ENCODE results near the gene MED19.

MED19 gene

GRCh38 chr11:57680552-57680874 lies 31.5 kb downstream of the MED19 start:
- H3K27me3 Mint-ChIP-seq = no peaks in the 10 kb centered on the region
- H3K27ac Mint-ChIP-seq = no peak overlapping the region
- no peak for ATAC-seq (ENCODE audit: low read depth)
- DNase-seq (ENCODE audit: low spot score in 2 of 2) = no peak
- H3K36me3 Mint-ChIP-seq = peaks cover 29% of the 10 kb centered on the region
- no peaks in the 10 kb centered on the region for H3K9me3 Mint-ChIP-seq
- H3K4me1 Mint-ChIP-seq = peaks cover 26% of the 10 kb centered on the region
- H3K4me3 Mint-ChIP-seq = no peak overlapping the region

GRCh38 chr11:57679396-57679795 lies 32.6 kb downstream of the MED19 start:
- peaks cover 28% of the 10 kb centered on the region for H3K4me1 Mint-ChIP-seq
- no peak overlapping the region for H3K4me3 Mint-ChIP-seq
- H3K36me3 Mint-ChIP-seq = peaks cover 27% of the 10 kb centered on the region
- no peaks in the 10 kb centered on the region for H3K9me3 Mint-ChIP-seq
- ATAC-seq (ENCODE audit: low read depth) = no peak
- H3K27me3 Mint-ChIP-seq = no peaks in the 10 kb centered on the region
- no peak overlapping the region for H3K27ac Mint-ChIP-seq
- DNase-seq (ENCODE audit: low spot score in 2 of 2) = no peak

- ATAC-seq (ENCODE audit: low read depth) (no peak), DNase-seq (ENCODE audit: low spot score in 2 of 2) (no peak)
- Mint-ChIP-seq H3K27me3 (no peaks in the 10 kb centered on the region), H3K9me3 (no peaks in the 10 kb centered on the region), H3K27ac (peak overlapping the region; percentile 60), H3K36me3 (peaks cover 20% of the 10 kb centered on the region), H3K4me3 (no peak overlapping the region), H3K4me1 (peaks cover 29% of the 10 kb centered on the region)
Measured at GRCh38 chr11:57675176-57675941, 36.7 kb downstream of the MED19 start.

GRCh38 chr11:57674251-57674650 lies 37.8 kb downstream of the MED19 start:
- H3K36me3 Mint-ChIP-seq = peaks cover 20% of the 10 kb centered on the region
- no peaks in the 10 kb centered on the region for H3K27me3 Mint-ChIP-seq

GRCh38 chr11:57668434-57668782 lies 43.6 kb downstream of the MED19 start:
- Mint-ChIP-seq H3K27me3 (no peaks in the 10 kb centered on the region), H3K36me3 (peaks cover 10% of the 10 kb centered on the region), H3K4me3 (peak overlapping the region; percentile 98), H3K27ac (peak overlapping the region; percentile 99), H3K9me3 (no peaks in the 10 kb centered on the region), H3K4me1 (peaks cover 29% of the 10 kb centered on the region)
- peak; percentile 3 for ATAC-seq (ENCODE audit: low read depth)
- no peak for DNase-seq (ENCODE audit: low spot score in 2 of 2)

More at GRCh38 chr11:57674251-57674650, 37.8 kb downstream of the MED19 start:
- Mint-ChIP-seq H3K9me3 (no peaks in the 10 kb centered on the region), H3K27ac (no peak overlapping the region), H3K4me1 (peaks cover 34% of the 10 kb centered on the region), H3K4me3 (no peak overlapping the region)
- DNase-seq (ENCODE audit: low spot score in 2 of 2) = no peak
- no peak for ATAC-seq (ENCODE audit: low read depth)

GRCh38 chr11:57667736-57668433 lies 44.1 kb downstream of the MED19 start, which contains the start of gene ZDHHC5:
ZDHHC5 (plus strand) TSS chr11:57668114; CDS start chr11:57673091, 4,977 bp downstream.
- H3K27ac Mint-ChIP-seq = peak within 1 kb of the TSS; percentile 99
- H3K9me3 Mint-ChIP-seq = no peaks in the 10 kb centered on the region
- H3K4me3 Mint-ChIP-seq = peak within 1 kb of the TSS; percentile 98
- H3K36me3 Mint-ChIP-seq = peaks cover 6% of the 10 kb centered on the region
- ATAC-seq (ENCODE audit: low read depth) = peak; percentile 78
- no peaks in the 10 kb centered on the region for H3K27me3 Mint-ChIP-seq
- peaks cover 26% of the 10 kb centered on the region for H3K4me1 Mint-ChIP-seq
- peak; percentile 95 to 99 for DNase-seq (ENCODE audit: low spot score in 2 of 2)

- ATAC-seq (ENCODE audit: low read depth) (peak; percentile 61), DNase-seq (ENCODE audit: low spot score in 2 of 2) (peak; percentile 76 to 90)
- H3K9me3 Mint-ChIP-seq = no peaks in the 10 kb centered on the region
- H3K27ac Mint-ChIP-seq = peak overlapping the region; percentile 99
- H3K36me3 Mint-ChIP-seq = peaks cover 4% of the 10 kb centered on the region
- peaks cover 23% of the 10 kb centered on the region for H3K4me1 Mint-ChIP-seq
- H3K27me3 Mint-ChIP-seq = no peaks in the 10 kb centered on the region
- peak overlapping the region; percentile 98 for H3K4me3 Mint-ChIP-seq
Measured at GRCh38 chr11:57667117-57667735, 44.8 kb downstream of the MED19 start.

GRCh38 chr11:57663975-57664374 lies 48.0 kb downstream of the MED19 start:
- Mint-ChIP-seq H3K4me3 (no peak overlapping the region), H3K27ac (no peak overlapping the region), H3K9me3 (no peaks in the 10 kb centered on the region), H3K36me3 (peaks cover 5% of the 10 kb centered on the region), H3K27me3 (no peaks in the 10 kb centered on the region), H3K4me1 (peaks cover 11% of the 10 kb centered on the region)
- DNase-seq (ENCODE audit: low spot score in 2 of 2) (no peak), ATAC-seq (ENCODE audit: low read depth) (no peak)

GRCh38 chr11:57662893-57663292 lies 49.1 kb downstream of the MED19 start:
- no peak for DNase-seq (ENCODE audit: low spot score in 2 of 2)
- no peaks in the 10 kb centered on the region for H3K9me3 Mint-ChIP-seq
- no peak for ATAC-seq (ENCODE audit: low read depth)
- H3K27ac Mint-ChIP-seq = no peak overlapping the region
- peaks cover 5% of the 10 kb centered on the region for H3K36me3 Mint-ChIP-seq
- H3K4me1 Mint-ChIP-seq = peaks cover 12% of the 10 kb centered on the region
- H3K4me3 Mint-ChIP-seq = no peak overlapping the region
- no peaks in the 10 kb centered on the region for H3K27me3 Mint-ChIP-seq

GRCh38 chr11:57659669-57660068 lies 52.3 kb downstream of the MED19 start:
- no peaks in the 10 kb centered on the region for H3K27me3 Mint-ChIP-seq

GRCh38 chr11:57658023-57658361 lies 54.0 kb downstream of the MED19 start:
- H3K27me3 Mint-ChIP-seq = no peaks in the 10 kb centered on the region
- peaks cover 5% of the 10 kb centered on the region for H3K36me3 Mint-ChIP-seq
- ATAC-seq (ENCODE audit: low read depth) (peak; percentile 43), DNase-seq (ENCODE audit: low spot score in 2 of 2) (no peak)
- H3K9me3 Mint-ChIP-seq = no peaks in the 10 kb centered on the region
- peaks cover 16% of the 10 kb centered on the region for H3K4me1 Mint-ChIP-seq
- peak overlapping the region; percentile 85 for H3K27ac Mint-ChIP-seq
- peak overlapping the region; percentile 98 for H3K4me3 Mint-ChIP-seq

More at GRCh38 chr11:57659669-57660068, 52.3 kb downstream of the MED19 start:
- no peak for ATAC-seq (ENCODE audit: low read depth)
- Mint-ChIP-seq H3K36me3 (peaks cover 5% of the 10 kb centered on the region), H3K4me1 (peaks cover 12% of the 10 kb centered on the region), H3K9me3 (no peaks in the 10 kb centered on the region), H3K27ac (no peak overlapping the region), H3K4me3 (no peak overlapping the region)
- DNase-seq (ENCODE audit: low spot score in 2 of 2) = no peak

GRCh38 chr11:57657194-57658022 lies 54.6 kb downstream of the MED19 start, which contains the start of gene CLP1:
CLP1 (plus strand) TSS chr11:57657762; CDS start chr11:57659477, 1,715 bp downstream.
- peak within 1 kb of the TSS; percentile 85 for H3K27ac Mint-ChIP-seq
- no peaks in the 10 kb centered on the region for H3K27me3 Mint-ChIP-seq
- H3K4me1 Mint-ChIP-seq = peaks cover 13% of the 10 kb centered on the region

GRCh38 chr11:57656885-57657193 lies 55.2 kb downstream of the MED19 start:
- Mint-ChIP-seq H3K4me1 (peaks cover 13% of the 10 kb centered on the region), H3K27me3 (no peaks in the 10 kb centered on the region), H3K4me3 (peak overlapping the region; percentile 72), H3K36me3 (no peaks in the 10 kb centered on the region), H3K9me3 (no peaks in the 10 kb centered on the region), H3K27ac (peak overlapping the region; percentile 85)
- ATAC-seq (ENCODE audit: low read depth) (no peak), DNase-seq (ENCODE audit: low spot score in 2 of 2) (no peak)

More at GRCh38 chr11:57657194-57658022, 54.6 kb downstream of the MED19 start, which contains the start of gene CLP1:
- peaks cover 4% of the 10 kb centered on the region for H3K36me3 Mint-ChIP-seq
- H3K4me3 Mint-ChIP-seq = peak within 1 kb of the TSS; percentile 98
- ATAC-seq (ENCODE audit: low read depth) = peak; percentile 94
- no peaks in the 10 kb centered on the region for H3K9me3 Mint-ChIP-seq
- peak; percentile 92 to 94 for DNase-seq (ENCODE audit: low spot score in 2 of 2)

Data from memory B cell (primary cell).